HG02571 (cell line): ENCODE measurements around the gene PIK3CB.

Source experiments
- ATAC-seq: cut with Tn5 transposase; IDR thresholded peaks from one replicate; pipeline ENCODE4 v1.9.1; 2021; ENCODE audit warnings: mild to moderate bottlenecking, moderate library complexity; ENCODE audit not compliant: unreplicated experiment

Gene PIK3CB

DNA sequence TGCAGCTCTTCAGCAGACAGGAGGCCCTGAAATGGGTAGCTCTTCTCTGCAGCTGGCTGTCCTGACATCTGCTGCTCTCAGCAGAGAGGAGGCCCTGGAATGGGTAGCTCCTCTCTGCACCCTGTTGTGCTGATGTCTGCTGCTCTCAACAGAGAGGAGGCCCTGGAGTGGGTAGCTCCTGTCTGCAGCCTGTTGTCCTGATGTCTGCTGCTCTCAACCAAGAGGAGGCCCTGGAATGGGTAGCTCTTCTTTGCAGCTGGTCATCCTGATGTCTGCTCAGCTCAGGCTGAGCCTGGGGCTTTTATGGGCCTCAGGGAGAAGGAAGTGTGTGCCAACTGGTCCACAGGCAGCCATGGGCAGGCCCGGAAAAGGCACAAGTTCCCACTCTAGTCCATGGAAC lies 66.6 kb downstream of the PIK3CB start:
- ATAC-seq: no peak

DNA sequence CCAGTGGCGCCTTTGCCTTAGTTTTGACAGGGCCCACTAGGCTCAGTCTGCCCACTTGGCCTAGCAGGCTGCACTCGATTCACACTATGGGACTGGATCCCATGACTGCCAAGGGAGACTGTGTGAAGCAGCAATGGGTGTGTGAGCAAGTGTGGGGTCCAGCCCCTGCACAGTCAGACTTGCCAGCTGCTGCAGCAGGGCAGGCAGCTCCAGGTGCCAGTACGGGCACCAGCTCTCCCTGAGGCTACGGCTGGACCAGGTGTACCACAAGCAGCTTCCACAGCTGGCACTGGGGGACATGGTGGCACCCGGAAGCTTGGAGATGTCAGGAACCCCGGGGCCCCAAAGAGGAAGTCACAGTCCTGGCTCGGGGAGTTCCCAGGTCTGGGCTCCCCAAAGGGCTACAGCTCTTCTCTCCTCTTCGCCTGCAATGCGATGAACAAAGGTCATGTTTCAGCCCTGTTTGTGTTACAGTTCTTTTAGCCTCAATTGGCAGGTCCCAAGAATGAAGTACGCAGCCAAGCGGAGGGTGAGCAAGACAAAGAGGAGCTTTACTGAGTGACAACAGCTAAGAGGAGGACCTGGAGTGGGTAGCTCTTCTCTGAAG lies 67.1 kb downstream of the PIK3CB start:
- no peak for ATAC-seq

DNA sequence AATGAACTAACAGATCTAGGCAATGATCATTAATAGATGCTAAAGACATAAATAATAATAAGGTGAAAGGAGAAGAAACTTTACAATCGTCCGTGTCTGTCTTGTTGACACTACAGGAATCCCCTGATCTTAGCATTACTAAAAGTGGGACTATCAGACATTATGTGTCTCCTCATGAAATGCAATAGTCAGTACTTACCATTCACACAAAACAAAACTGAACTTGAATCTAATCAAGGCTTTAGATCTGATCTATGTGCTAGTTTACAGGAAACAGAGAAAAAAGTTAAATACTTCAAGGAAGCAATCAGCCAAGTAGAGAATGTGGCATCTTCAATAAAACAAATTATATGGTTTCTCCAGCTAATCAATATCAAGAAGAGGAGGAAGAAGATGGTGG lies 73.7 kb downstream of the PIK3CB start:
- ATAC-seq: no peak

DNA sequence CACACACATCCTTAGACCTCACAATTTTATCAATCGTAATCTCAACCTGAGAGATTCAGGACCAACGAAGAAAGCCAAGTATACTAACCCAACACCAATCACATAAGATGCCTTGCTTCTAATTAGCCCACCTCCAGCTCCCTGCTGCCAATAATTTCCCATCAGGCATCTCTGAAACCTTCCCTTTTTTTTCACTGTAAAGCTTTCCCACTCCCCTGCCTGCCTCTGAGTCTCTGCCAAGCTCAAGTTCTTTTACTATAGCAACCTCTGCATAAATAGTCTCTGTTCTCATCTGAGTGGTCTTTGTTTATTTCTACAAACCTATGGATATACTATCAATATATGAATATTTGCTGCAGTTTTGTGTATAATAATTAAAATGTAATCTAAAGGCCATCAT lies 86.5 kb downstream of the PIK3CB start:
- ATAC-seq: no peak

DNA sequence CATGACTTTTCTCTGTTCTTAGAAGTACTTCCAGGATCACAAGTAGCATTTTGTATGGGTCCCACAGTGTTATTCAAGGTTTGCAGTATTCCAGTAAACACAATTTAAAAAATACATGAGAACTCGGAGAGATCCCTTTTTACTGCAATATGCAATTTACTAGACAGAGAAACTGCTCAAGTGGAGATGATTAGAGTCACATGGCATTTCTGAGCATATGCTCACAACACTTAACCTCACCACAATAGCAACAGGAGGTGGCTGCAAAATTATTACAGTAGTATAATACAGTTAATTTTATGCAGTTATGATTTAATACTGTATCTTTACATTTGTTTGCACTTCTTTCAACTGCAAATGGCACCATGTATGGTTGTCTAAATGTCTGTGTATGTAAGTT lies 87.5 kb downstream of the PIK3CB start:
- no peak for ATAC-seq

DNA sequence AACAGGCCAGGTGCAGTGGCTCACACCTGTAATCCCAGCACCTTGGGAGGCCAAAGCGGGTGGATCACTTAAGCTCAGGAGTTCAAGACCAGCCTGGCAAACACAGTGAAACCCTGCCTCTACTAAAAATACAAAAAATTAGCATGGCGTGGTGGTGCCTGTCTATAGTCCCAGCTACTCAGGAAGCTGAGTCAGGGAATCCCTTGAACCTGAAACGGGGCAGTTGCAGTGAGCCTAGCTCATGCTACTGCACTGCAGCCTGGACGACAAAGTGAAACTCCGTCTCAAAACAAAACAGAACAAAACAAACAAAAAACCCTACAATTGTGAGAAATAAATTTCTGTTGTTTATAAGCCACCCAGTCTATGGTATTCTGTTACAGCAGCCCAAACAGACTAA lies 94.7 kb downstream of the PIK3CB start:
- ATAC-seq: no peak

DNA sequence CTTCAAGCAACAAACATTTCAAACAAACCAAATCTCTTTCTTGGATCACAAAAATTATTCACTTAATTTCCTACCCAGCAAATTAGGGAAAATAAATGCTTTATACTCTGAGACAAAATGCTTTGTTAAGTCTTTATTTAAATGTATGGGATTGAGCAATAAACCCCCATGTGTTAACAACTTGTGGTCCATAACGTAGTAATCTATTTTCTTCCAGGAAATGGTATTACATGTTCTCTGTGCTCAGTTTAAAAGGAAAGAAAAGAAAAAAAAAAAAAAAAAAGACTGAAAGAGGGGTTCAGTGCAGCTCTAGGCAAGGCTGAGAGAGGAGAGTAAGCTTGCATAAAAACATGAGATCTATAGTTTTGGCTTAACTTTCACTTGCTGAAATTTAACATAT lies 102.3 kb downstream of the PIK3CB start:
- ATAC-seq: no peak

DNA sequence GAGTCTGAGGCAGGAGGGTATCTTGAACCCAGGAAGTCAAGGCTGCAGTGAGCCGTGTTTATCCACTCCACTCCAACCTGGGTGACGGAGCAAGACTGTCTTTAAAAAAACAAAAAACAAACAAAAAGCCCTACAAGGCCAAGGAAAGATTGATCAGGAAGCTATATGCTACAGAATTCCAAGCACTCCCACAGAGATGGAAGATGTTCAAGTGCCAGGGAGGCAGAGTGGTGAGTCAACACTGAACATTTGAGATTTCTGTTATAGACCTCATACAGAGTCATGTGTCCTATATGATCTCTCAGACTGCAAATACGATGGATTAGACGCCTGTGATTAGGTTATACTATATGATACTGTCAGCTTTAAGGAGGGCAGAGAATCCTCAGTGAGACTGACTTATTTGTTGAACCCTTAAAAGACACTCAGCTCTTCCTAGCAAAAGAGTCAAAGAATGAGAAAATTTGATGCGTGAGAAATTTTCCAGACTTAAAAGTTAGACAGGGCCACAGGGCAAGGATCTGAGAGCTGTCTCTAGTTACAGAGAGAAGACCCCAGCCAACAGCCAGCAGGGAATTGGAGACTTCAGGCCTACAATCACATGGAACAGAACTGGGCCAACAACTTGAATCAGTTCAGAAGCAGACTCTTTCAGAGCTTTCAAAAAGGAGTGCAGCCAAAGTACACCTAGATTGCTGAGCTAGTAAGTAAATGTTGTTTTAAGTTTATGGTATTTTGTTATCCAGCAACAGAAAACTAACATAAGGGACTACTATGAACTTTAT lies 107.6 kb downstream of the PIK3CB start:
- ATAC-seq: no peak

DNA sequence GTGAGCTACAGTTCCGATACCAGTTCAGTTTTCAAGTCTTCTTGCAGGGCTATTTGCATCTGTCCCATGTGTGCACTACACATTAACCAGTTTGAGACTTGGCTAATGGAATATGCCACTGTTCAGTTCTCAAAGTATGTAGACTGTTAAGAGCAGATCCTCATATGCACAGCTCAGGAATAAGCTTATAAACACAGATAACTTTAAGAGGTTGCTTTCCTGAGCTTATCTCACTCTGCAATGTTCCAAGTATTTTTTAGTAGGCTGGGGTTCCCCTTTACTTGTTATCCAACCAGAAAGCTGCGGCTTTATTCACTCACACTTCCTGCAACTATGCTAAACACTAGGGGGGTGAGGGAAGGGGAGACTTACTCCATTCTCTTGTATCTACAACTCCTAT lies 108.7 kb downstream of the PIK3CB start:
- ATAC-seq: peak; percentile 56

DNA sequence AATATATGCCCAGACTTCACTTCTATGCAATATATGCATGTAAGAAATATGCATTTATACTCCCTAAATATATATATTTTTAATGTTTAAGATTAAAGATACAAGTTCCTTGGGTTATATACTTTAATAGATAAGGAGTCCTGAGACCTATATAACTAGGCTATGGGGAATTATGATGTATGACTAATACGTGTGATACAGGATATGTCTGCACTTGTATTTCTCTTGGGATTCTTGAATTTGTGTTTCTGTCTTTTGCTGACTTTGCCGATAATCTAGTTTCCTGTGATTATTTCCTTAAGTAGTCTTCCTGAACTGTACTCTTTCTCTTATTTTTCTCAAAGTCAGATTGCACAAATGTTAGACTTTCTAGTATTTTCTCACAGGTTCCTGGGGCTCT lies 109.6 kb downstream of the PIK3CB start:
- ATAC-seq: no peak

DNA sequence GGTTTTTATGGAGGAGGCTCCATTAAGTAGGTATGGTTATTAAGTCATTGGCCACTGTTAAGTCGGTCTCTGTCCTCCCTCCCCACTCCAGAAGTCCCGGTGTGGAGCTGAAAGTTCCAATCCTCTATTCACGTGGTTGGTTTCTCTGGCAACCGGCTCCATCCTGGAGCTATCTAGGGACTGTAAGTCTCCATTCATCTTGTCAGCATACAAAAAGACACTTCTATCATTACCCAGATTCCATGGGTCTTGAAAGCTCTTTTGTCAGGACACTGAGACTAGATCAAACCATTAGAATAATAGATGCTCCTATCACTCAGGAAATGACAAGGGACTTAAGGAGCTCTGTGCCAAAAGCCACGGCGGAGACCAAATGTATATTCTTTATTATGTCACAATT lies 110.3 kb downstream of the PIK3CB start:
- no peak for ATAC-seq

DNA sequence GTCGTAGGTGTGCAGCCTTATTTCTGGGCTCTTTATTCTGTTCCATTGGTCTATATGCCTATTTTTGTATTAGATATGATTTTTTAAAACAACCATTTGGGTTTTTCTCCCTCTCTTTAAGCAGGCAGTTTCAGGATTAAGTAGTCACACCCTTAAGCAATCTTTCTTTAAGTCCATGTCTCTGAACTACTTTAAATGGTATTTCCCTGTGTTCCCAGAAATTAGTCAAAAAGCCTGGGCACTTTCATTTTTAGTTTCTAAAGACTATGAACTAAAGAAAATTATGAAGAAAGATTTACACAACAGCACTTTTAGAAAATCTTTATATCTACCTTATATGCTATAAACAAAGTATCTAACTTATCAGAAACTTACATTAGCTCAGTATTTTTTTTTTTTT lies 115.9 kb downstream of the PIK3CB start:
- ATAC-seq: no peak

DNA sequence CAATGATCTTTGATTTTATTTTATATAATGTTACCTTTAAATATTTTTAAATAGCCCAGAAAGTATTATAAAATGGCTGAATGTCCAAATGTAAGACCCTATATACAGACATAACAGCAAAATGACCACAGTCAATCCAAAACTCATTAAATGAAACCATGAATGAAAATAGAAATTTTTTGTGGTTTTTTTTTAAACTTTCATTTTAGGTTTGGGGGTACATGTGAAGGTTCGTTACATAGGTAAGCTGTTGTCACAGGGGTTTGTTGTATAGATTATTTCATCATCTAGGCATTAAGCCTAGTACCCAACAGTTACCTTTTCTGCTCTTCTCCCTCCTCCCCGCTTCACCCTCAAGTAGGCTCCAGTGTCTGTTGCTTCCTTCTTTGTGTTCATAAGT lies 117.4 kb downstream of the PIK3CB start:
- ATAC-seq: no peak

DNA sequence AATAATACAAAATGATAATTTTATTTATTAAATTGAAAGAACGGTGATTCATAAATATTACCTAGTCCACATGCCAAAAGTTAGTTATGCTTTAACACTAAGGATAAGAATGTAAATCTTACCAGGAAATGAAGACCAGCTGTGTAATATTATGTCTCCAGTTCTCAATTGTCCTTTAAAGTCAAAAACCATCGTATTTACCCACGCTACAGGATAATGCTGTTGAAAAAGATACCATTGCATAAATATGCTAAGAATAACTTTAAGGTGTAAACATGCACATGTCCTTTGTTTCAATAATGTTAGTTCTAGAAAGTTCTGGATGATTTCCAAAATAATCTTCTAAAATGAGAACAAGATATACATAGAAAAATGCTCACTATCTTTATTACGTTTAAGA lies 122.6 kb downstream of the PIK3CB start:
- no peak for ATAC-seq

DNA sequence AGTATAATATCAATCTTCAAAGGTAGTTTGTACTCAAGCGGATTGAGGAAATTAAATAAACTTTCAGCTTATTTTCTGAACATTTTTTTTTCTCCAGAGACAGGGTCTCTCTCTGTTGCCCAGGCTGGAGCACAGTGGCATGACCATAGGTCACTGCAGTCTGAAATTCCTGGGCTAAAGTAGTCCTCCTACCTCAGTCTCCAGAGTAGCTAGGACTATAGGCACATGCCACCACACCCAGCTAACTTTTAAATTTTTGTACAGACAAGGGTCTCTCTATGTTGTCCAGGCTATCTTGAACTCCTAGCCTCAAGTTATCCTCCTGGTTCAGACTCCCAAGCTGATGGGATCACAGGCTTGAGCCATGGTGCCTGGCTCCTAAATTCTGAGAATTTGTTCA lies 129.1 kb downstream of the PIK3CB start:
- no peak for ATAC-seq

DNA sequence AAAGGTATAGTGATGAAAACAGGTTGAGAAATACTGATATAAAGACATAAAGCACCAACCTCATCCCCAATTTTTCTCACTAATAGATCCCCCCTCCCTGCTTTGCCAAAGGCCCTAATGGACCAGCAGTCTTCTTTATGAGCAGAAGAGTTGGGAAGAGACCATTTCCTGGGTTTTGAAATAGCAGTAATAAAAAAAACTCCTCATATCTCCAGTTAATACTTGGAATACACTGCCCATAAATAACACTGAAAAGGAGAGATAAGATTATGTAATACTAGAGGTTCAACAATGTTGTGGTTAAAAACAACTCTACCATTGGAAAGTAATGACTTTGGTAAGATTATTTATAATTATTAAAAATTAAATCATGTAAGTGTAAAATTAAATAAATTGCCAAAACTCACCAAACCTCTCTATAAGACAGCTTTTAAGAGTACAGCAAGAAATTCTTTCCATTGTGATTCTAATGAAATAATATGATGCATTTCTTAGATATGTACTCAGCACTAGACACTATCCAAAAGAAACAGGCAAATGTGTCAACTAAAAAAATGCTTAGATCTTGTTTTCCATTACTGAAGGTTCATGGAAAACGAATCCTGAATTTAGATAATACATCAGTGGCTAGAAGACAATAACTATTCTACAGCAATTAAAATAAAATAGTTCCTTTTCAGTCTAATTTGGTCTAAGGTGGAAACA lies 137.9 kb downstream of the PIK3CB start:
- ATAC-seq: no peak

DNA sequence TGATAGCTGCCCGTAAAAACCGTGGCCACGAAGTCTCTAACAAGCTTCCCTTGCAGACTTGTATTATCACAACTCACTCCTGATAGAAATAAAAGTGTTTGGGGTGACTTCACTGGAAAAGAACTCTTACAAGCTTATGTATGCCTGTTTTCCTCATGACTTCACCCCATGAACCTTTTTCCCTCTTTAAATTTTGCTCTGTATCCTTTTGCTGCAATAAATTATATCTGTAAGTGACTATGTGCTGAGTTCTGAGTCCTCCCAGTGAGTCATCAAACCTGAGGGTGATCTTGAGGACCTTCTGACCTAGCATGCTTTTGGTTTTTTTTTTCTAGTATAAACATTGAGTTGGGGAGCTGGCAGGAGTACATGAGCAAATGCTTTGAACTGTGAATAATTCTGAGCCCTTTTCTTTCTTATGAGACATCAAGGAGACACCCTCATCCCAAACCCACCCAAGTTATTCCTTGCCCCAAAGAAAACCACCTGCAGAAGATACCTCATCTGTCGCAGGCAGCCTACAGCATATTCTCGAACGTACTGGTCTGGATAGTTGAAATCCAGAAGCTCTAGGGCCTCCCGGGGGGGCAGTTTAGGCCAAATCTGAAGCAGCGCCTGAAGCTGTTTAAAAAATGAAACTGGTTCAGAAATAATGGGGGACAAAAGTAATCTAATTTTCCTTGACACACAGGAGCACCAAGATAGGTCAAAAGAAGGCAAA lies 140.3 kb downstream of the PIK3CB start:
- ATAC-seq: no peak

DNA sequence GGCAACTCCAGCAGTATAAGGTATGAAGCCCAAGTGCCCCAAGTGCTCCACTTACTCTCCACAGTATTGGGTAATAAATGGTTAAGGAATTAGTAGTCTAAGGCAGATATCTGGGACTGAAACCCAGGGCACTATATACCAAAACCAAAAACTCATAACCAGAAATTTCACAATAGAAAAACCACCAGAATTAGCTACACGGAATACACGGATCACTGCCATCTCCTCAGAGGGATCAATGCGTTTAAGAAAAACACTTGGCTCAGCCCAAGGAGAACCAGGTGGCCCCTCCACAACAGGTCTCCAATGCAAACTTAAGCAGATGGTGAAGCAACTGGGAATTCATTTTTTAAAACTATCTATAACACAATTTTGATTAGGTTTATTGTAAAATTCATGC lies 142.6 kb downstream of the PIK3CB start:
- ATAC-seq: no peak

DNA sequence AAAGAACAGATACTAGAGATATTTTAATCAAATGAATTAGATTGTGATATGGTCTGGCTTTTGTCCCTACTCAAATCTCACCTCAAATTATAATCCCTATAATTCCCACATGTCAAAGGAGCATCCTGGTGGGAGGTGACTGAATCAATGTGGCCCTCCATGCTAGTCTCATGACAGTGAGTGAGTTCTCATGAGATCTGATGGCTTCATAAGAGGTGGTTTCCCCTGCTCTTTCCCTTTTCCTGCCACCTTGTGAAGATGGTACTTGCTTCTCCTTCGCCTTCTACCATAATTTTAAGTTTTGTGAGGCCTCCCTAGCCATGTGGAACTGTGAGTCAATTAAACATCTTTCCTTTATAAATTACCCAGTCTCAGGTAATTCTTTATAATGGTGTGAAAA lies 143.4 kb downstream of the PIK3CB start:
- ATAC-seq: no peak

DNA sequence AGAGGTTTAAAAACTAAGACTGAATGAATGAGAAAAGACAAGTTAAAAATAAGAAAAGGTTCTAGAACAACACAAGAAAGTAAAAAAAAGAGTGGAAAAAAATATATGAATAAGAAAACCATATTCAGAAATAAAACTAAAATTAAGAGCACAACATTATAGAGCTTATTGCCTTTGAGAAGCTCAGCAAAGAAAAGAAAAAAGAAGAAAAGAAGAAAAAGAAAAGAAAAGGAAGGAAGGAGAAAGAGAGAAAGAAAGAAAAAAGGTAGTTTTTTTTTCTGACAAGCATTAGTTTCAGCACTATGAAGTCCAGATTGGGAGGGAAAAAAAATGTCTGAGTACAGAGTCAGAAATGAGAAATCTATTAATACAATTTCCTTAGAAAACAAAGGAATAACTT lies 144.7 kb downstream of the PIK3CB start:
- ATAC-seq: no peak

DNA sequence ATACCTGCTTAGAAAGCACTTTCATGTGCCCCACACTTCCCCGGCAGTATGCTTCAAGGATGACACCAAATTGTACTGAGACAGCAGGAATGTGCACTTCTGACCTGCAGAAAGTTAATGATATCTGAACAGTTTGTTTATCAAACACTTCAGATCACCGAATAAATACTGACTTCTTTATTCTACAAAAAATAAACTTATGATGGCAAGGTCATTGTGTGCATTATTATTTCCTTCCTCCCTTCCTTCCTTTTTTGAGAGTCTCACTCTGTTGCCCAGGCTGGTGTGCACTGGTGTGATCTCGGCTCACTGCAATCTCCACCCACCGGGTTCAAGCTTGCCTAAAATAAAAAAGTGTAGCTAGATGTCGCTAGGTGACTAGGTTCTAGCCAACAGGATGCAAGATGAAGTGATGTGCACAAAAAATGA lies 145.8 kb downstream of the PIK3CB start:
- ATAC-seq: no peak

DNA sequence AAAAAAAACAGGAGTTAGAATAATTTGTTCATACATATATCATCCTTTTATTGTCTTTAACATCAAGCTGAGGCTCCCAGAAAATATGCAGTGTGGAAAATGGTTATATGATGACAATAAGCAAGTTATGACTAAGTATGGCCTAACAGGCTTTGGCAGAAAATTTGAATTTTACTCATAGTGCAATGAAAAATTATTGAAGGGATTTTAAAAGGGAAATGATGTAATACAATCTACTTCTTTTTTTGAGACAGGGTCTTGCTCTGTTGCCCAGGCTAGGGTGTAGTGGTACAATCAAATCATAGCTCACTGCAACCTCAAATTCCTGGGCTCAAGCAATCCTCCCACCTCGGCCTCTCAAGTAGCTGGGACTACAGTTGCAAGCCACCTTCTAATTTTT lies 147.5 kb downstream of the PIK3CB start:
- peak; percentile 27 for ATAC-seq
